Gastrocnemius medialis (tissue), 4 donors: ENCODE data around the gene RARA.

Experiments used
- POLR2A ChIP-seq, 2 donors: fragments of 450-650 bp; IDR thresholded peaks; one replicate each; pipeline ENCODE4 v1.6.1; 2017; ENCODE audit warnings: antibody characterized with exemption in 2 of 2, mild to moderate bottlenecking in 2 of 2, moderate library complexity in 2 of 2
- TF ChIP-seq, protein P1 (sequence below), 5 experiments: fragments of 450-650 bp in 3 of 5; fragments of 200-600 bp in 2 of 5; sonication (generic) in 2 of 5; IDR thresholded peaks in 4 of 5; conservative IDR thresholded peaks in 1 of 5; 1 replicate in 4 of 5; 2 replicates in 1 of 5; pipeline ENCODE4 v1.5.1; 2016 to 2019; ENCODE audit warnings: antibody characterized with exemption in 5 of 5, mild to moderate bottlenecking in 3 of 5, moderate library complexity in 3 of 5

DNA sequence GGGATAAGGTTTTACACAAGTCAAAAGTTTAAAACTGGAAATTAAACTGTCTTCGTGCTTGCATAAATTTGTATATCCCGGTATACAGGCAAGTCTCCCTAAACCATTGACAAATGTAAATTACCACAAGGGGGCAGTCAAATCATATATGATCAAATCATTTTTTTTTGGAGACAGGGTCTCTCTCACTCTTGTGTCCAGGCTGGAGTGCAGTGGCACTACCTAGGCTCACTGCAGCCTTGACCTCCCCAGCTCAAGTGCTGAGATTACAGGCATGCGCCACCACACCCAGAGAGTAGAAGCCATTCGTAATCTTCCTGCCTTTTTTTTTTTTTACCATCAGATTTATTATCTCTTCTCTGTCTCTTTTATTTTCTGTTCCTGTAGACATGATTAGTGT is 90.2 kb downstream of the RARA start:
- TF ChIP-seq, protein P1, sequence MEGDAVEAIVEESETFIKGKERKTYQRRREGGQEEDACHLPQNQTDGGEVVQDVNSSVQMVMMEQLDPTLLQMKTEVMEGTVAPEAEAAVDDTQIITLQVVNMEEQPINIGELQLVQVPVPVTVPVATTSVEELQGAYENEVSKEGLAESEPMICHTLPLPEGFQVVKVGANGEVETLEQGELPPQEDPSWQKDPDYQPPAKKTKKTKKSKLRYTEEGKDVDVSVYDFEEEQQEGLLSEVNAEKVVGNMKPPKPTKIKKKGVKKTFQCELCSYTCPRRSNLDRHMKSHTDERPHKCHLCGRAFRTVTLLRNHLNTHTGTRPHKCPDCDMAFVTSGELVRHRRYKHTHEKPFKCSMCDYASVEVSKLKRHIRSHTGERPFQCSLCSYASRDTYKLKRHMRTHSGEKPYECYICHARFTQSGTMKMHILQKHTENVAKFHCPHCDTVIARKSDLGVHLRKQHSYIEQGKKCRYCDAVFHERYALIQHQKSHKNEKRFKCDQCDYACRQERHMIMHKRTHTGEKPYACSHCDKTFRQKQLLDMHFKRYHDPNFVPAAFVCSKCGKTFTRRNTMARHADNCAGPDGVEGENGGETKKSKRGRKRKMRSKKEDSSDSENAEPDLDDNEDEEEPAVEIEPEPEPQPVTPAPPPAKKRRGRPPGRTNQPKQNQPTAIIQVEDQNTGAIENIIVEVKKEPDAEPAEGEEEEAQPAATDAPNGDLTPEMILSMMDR (IDR thresholded peaks at IDR 0.05 in 4 of 5, conservative IDR thresholded peaks at IDR 0.05 in 1 of 5): peak; percentile 47 to 71 (median 56)
- no peak for TF ChIP-seq POLR2A (IDR thresholded peaks at IDR 0.05)
